Activated CD8-positive, alpha-beta T cell treated with anti-CD3 and anti-CD28 coated beads for 36 hours (primary cell): ENCODE data around the gene ALG12. TPM values are rescaled to one million over a fixed set of nuclear protein-coding genes. Genes with fewer than 3 reads are reported as not detected.

Experiments
- ATAC-seq: fragments of 200-7000 bp; cut with Tn5 transposase; one replicate; pipeline ENCODE4 v1.10.0; 2021; ENCODE audit warnings: mild to moderate bottlenecking, moderate library complexity
- CTCF ChIA-PET: fragments of 350-600 bp; sonication (Branson Sonifier 250); formaldehyde crosslinking; loops from one replicate; lab custom pipeline; 2021; ENCODE audit warnings: antibody characterized with exemption; lab: Charles Lee
- POLR2A ChIA-PET: fragments of 350-600 bp; sonication (Branson Sonifier 250); formaldehyde crosslinking; loops from one replicate; lab custom pipeline; 2021; ENCODE audit warnings: antibody characterized with exemption; lab: Charles Lee
- DNase-seq: peaks from one replicate; pipeline ENCODE4 v3.0.0-alpha.2; 2020
- H3K27ac Mint-ChIP-seq: one replicate; pipeline ENCODE4 v1.8.0; 2021; ENCODE audit warnings: mild to moderate bottlenecking, mixed read lengths
- H3K27me3 Mint-ChIP-seq: one replicate; pipeline ENCODE4 v1.8.0; 2021; ENCODE audit warnings: mixed read lengths
- H3K36me3 Mint-ChIP-seq: one replicate; pipeline ENCODE4 v1.8.0; 2021; ENCODE audit warnings: low read depth, mixed read lengths
- H3K4me1 Mint-ChIP-seq: one replicate; pipeline ENCODE4 v1.8.0; 2021; ENCODE audit warnings: low read depth, mixed read lengths
- H3K4me3 Mint-ChIP-seq: one replicate; pipeline ENCODE4 v1.8.0; 2021; ENCODE audit warnings: mild to moderate bottlenecking, moderate library complexity, mixed read lengths
- H3K9me3 Mint-ChIP-seq: one replicate; pipeline ENCODE4 v1.8.0; 2021; ENCODE audit warnings: mixed read lengths
- intact Hi-C: fragments of 100-400 bp; cut with micrococcal nuclease; formaldehyde crosslinking; loops from one replicate; pipeline ENCODE4 v1.10.0; 2022
- total RNA-seq, 2 experiments: library from RNA; stranded (reverse); gene quantifications; one replicate each; pipeline ENCODE4 v1.2.3, GENCODE V29; 2021
- TF ChIP-seq, protein P1 (sequence below): fragments of 200-600 bp; IDR thresholded peaks from one replicate; pipeline ENCODE4 v1.8.0; 2022; ENCODE audit warnings: antibody characterized with exemption, mild to moderate bottlenecking

The ALG12 gene
- total RNA-seq, 2 experiments from 2014 or later = 10.7 to 12.0 TPM

GRCh38 chr22:49962012-49962750 lies 43.9 kb upstream of the ALG12 start:
- peak; percentile 93 for DNase-seq
- ATAC-seq = peak; percentile 38
- intact Hi-C loops = no loop called here
- POLR2A ChIA-PET = interaction anchor here (0.7 to 4.9 kb wide), 13 partner anchors 9 to 229 kb away, joined by 3 to 63 read pairs (median 6); partner anchors contain the start of gene MLC1
- Mint-ChIP-seq H3K27me3 (no peaks in the 10 kb centered on the region), H3K4me3 (peak overlapping the region; percentile 95), H3K27ac (peak overlapping the region; percentile 95), H3K4me1 (peaks cover 27% of the 10 kb centered on the region), H3K36me3 (peaks cover 38% of the 10 kb centered on the region), H3K9me3 (no peaks in the 10 kb centered on the region)
- CTCF ChIA-PET = interaction anchor here (1.0 to 3.1 kb wide), 4 partner anchors 9 to 564 kb away, joined by 3 to 9 read pairs (median 5); no protein-coding TSS in a partner anchor
- TF ChIP-seq, protein P1, sequence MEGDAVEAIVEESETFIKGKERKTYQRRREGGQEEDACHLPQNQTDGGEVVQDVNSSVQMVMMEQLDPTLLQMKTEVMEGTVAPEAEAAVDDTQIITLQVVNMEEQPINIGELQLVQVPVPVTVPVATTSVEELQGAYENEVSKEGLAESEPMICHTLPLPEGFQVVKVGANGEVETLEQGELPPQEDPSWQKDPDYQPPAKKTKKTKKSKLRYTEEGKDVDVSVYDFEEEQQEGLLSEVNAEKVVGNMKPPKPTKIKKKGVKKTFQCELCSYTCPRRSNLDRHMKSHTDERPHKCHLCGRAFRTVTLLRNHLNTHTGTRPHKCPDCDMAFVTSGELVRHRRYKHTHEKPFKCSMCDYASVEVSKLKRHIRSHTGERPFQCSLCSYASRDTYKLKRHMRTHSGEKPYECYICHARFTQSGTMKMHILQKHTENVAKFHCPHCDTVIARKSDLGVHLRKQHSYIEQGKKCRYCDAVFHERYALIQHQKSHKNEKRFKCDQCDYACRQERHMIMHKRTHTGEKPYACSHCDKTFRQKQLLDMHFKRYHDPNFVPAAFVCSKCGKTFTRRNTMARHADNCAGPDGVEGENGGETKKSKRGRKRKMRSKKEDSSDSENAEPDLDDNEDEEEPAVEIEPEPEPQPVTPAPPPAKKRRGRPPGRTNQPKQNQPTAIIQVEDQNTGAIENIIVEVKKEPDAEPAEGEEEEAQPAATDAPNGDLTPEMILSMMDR = no peak

DNA sequence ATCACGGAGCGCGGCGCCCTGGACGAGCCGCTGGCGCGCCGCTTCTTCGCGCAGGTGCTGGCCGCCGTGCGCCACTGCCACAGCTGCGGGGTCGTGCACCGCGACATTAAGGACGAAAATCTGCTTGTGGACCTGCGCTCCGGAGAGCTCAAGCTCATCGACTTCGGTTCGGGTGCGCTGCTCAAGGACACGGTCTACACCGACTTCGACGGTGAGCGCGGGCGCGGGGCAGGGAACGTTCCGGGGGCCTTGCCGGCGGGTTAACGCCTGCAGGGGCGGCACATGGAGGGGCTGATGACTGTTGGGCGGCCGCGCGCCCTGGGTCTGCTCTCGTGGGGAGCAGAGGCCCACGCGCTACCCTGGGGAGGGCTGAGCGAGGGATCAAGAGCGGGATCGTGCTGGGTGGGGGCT lies 43.4 kb upstream of the ALG12 start:
- ATAC-seq (no peak), DNase-seq (no peak)
- intact Hi-C loops = no loop called here
- H3K4me1 Mint-ChIP-seq = peaks cover 25% of the 10 kb centered on the region
- H3K27me3 Mint-ChIP-seq = no peaks in the 10 kb centered on the region
- H3K9me3 Mint-ChIP-seq = no peaks in the 10 kb centered on the region
- peak overlapping the region; percentile 95 for H3K27ac Mint-ChIP-seq
- CTCF ChIA-PET = interaction anchor here (1.0 to 3.1 kb wide), 3 partner anchors 31 to 564 kb away, joined by 4 to 9 read pairs (median 5); no protein-coding TSS in a partner anchor
- POLR2A ChIA-PET = interaction anchor here (1.0 to 4.9 kb wide), 15 partner anchors 9 to 229 kb away, joined by 3 to 63 read pairs (median 4); partner anchors contain the start of gene MLC1
- TF ChIP-seq, protein P1 = no peak
- peaks cover 38% of the 10 kb centered on the region for H3K36me3 Mint-ChIP-seq
- peak overlapping the region; percentile 95 for H3K4me3 Mint-ChIP-seq

DNA sequence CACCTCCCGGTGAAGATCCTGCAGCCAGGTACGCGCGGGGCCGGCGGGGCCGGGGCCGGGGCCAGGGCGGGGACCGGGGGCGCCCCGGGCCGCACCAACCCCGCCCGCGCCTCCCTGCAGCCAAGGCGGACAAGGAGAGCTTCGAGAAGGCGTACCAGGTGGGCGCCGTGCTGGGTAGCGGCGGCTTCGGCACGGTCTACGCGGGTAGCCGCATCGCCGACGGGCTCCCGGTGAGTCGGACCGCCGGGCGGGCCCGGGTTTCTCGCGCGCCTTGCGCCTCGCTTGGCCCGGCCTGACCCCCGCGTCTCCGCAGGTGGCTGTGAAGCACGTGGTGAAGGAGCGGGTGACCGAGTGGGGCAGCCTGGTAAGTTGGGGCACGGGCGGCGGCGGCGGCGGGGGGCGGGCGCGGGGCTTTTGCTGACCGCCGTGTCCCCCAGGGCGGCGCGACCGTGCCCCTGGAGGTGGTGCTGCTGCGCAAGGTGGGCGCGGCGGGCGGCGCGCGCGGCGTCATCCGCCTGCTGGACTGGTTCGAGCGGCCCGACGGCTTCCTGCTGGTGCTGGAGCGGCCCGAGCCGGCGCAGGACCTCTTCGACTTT lies 42.9 kb upstream of the ALG12 start:
- Mint-ChIP-seq H3K4me1 (peaks cover 25% of the 10 kb centered on the region), H3K27ac (peak overlapping the region; percentile 95), H3K27me3 (no peaks in the 10 kb centered on the region), H3K9me3 (no peaks in the 10 kb centered on the region), H3K4me3 (peak overlapping the region; percentile 95), H3K36me3 (peaks cover 36% of the 10 kb centered on the region)
- TF ChIP-seq, protein P1 = no peak
- POLR2A ChIA-PET = interaction anchor here (0.8 to 4.9 kb wide), 11 partner anchors 10 to 230 kb away, joined by 3 to 63 read pairs (median 3); no protein-coding TSS in a partner anchor
- DNase-seq (peak; percentile 58), ATAC-seq (no peak)
- CTCF ChIA-PET = interaction anchor here (1.5 to 3.1 kb wide), 2 partner anchors 30 to 69 kb away, joined by 5 to 9 read pairs; no protein-coding TSS in a partner anchor
- intact Hi-C loops = no loop called here

GRCh38 chr22:49960159-49961004 lies 42.1 kb upstream of the ALG12 start, which contains the start of gene PIM3:
TSS of gene PIM3 (plus strand) at chr22:49960772. CDS start at chr22:49960948, 176 bp downstream.
- Mint-ChIP-seq H3K36me3 (peaks cover 34% of the 10 kb centered on the region), H3K9me3 (no peaks in the 10 kb centered on the region), H3K4me1 (peaks cover 25% of the 10 kb centered on the region), H3K27me3 (no peaks in the 10 kb centered on the region), H3K4me3 (peak within 1 kb of the TSS; percentile 95), H3K27ac (peak within 1 kb of the TSS; percentile 95)
- POLR2A ChIA-PET = interaction anchor here (0.8 to 4.9 kb wide), 13 partner anchors 9 to 130 kb away, joined by 3 to 63 read pairs (median 3); no protein-coding TSS in a partner anchor
- TF ChIP-seq, protein P1 = no peak
- DNase-seq (peak; percentile 96), ATAC-seq (peak; percentile 79)
- intact Hi-C loops = no loop called here
- CTCF ChIA-PET = interaction anchor here (1.5 to 3.1 kb wide), 2 partner anchors 30 to 70 kb away, joined by 5 to 9 read pairs; no protein-coding TSS in a partner anchor
